HepG2 (cell line): ENCODE results near the gene GAS2L1. TPM values are rescaled to one million over a fixed set of nuclear protein-coding genes. Genes with fewer than 3 reads are reported as not detected.

Source experiments
- ATAC-seq: fragments of 200-7000 bp; cut with Tn5 transposase; 3 replicates; pipeline ENCODE4 v1.9.1; 2020; ENCODE audit warnings: mild to moderate bottlenecking, moderate library complexity
- BruUV-seq: library from RNA; stranded (reverse); fragments of 400-500 nt; replicated peaks from 2 replicates; lab custom pipeline; 2021; lab: Mats Ljungman, UMichigan
- CTCF ChIA-PET: fragments of 300-600 bp; formaldehyde crosslinking; extraction: SDS; loops from one replicate; lab custom pipeline; 2021; ENCODE audit warnings: low total read pairs, inconsistent platforms, low intra/inter-chr PET ratio; lab: Yijun Ruan, JAX
- POLR2A ChIA-PET: fragments of 350-600 bp; sonication (Branson Sonifier 250); formaldehyde crosslinking; loops from one replicate; lab custom pipeline; 2020; ENCODE audit warnings: antibody characterized with exemption, inconsistent platforms; lab: Yijun Ruan, JAX
- DNase-seq: peaks from one replicate; pipeline ENCODE4 v3.0.0-alpha.2; 2015; ENCODE audit warnings: low spot score
- FAIRE-seq: peaks from 3 replicates; lab custom pipeline; 2011; peaks lifted over from hg19 to GRCh38; lab: Jason Lieb, UNC
- H2AFZ ChIP-seq: one replicate; pipeline ENCODE4 v1.6.1; 2011; ENCODE audit warnings: low read length, inconsistent platforms
- H3K27ac ChIP-seq: fragments of 300-600 bp; 3 replicates; pipeline ENCODE4 v1.8.0; 2011; ENCODE audit warnings: mixed run types, mild to moderate bottlenecking, mixed read lengths, low read length, inconsistent platforms; ENCODE audit not compliant: insufficient read depth; ENCODE audit errors: extremely low read length
- H3K27me3 ChIP-seq, 2 experiments: fragments of 200-600 bp in 1 of 2; 2 replicates in 1 of 2; 3 replicates in 1 of 2; pipeline versions ENCODE4 v1.6.0 to v1.8.0; 2011; ENCODE audit warnings: low read length in 2 of 2, mild to moderate bottlenecking in 2 of 2, moderate library complexity in 2 of 2, inconsistent platforms in 1 of 2; ENCODE audit not compliant: insufficient read depth in 2 of 2, control insufficient read depth in 1 of 2
- H3K36me3 ChIP-seq, 2 experiments: fragments of 200-600 bp in 1 of 2; replicated peaks in 1 of 2; 2 replicates in 1 of 2; 3 replicates in 1 of 2; pipeline versions ENCODE4 v1.5.1 to v1.8.0; 2011; ENCODE audit warnings: low read length in 2 of 2, inconsistent platforms in 1 of 2; ENCODE audit not compliant: insufficient read depth in 2 of 2, control insufficient read depth in 1 of 2
- H3K4me1 ChIP-seq: 2 replicates; pipeline ENCODE4 v1.5.1; 2012; ENCODE audit warnings: low read length, inconsistent platforms; ENCODE audit not compliant: insufficient read depth
- H3K4me2 ChIP-seq: 2 replicates; pipeline ENCODE4 v1.6.0; 2011; ENCODE audit warnings: low read depth, low read length, inconsistent platforms
- H3K4me3 ChIP-seq, 3 experiments: fragments of 200-600 bp in 1 of 3; sonication (generic), shearing (Covaris generic) in 1 of 3; replicated peaks in 1 of 3; 2 replicates each; pipeline ENCODE4 v1.5.1; 2011 to 2016; ENCODE audit warnings: low read length in 3 of 3, inconsistent platforms in 2 of 3, low read depth in 2 of 3, mild to moderate bottlenecking in 2 of 3, control low read depth in 1 of 3, mixed read lengths in 1 of 3; ENCODE audit not compliant: insufficient read depth in 1 of 3
- H3K79me2 ChIP-seq: one replicate; pipeline ENCODE4 v1.6.1; 2011; ENCODE audit warnings: low read length, inconsistent platforms; ENCODE audit not compliant: insufficient read depth
- H3K9ac ChIP-seq: 2 replicates; pipeline ENCODE4 v1.6.0; 2011; ENCODE audit warnings: mild to moderate bottlenecking, low read depth, low read length, inconsistent platforms; ENCODE audit not compliant: insufficient read depth
- H3K9me3 ChIP-seq: 2 replicates; pipeline ENCODE4 v1.5.1; 2012; ENCODE audit warnings: mild to moderate bottlenecking, low read length
- H4K20me1 ChIP-seq: 2 replicates; pipeline ENCODE4 v1.6.0; 2011; ENCODE audit warnings: inconsistent platforms, mild to moderate bottlenecking, low read length, moderate library complexity; ENCODE audit not compliant: insufficient read depth
- BHLHE40 ChIP-seq: IDR thresholded peaks from 2 replicates; pipeline ENCODE4 v1.6.1; 2011; ENCODE audit warnings: low read length, improper control_type of control experiment
- HDAC1 ChIP-seq: sonication (generic); formaldehyde crosslinking; IDR thresholded peaks from 2 replicates; pipeline ENCODE4 v1.5.1; 2020; ENCODE audit warnings: mild to moderate bottlenecking, missing genetic modification reagents
- JUNB ChIP-seq: sonication (generic); formaldehyde crosslinking; IDR thresholded peaks from 2 replicates; pipeline ENCODE4 v1.8.0; 2022; ENCODE audit warnings: missing genetic modification reagents, mild to moderate bottlenecking, borderline replicate concordance
- PRMT3 ChIP-seq: sonication (generic); formaldehyde crosslinking; IDR thresholded peaks from 2 replicates; pipeline ENCODE4 v1.8.1; 2022; ENCODE audit warnings: low read depth, mild to moderate bottlenecking, moderate library complexity, missing genetic modification reagents, borderline replicate concordance
- RBM39 ChIP-seq: fragments of 200-400 bp; formaldehyde crosslinking; IDR thresholded peaks from one replicate; pipeline ENCODE4 v1.6.1; 2018; ENCODE audit warnings: antibody characterized with exemption, mild to moderate bottlenecking, low read depth, low read length; ENCODE audit not compliant: poor library complexity, severe bottlenecking
- RFX3 ChIP-seq: IDR thresholded peaks from 2 replicates; pipeline ENCODE4 v1.6.1; 2016; ENCODE audit warnings: missing biosample characterization, missing genetic modification reagents
- SIN3B ChIP-seq: fragments of 150-350 bp; IDR thresholded peaks from 2 replicates; pipeline ENCODE4 v1.6.1; 2014; ENCODE audit warnings: low read length
- TEAD3 ChIP-seq: optimal IDR thresholded peaks from 2 replicates; pipeline ENCODE3; 2016; ENCODE audit warnings: borderline replicate concordance
- ZMYM4 ChIP-seq: sonication (generic); formaldehyde crosslinking; IDR thresholded peaks from 2 replicates; pipeline ENCODE4 v1.8.1; 2023; ENCODE audit warnings: mild to moderate bottlenecking, missing genetic modification reagents
- ZNF256 ChIP-seq: sonication (generic); formaldehyde crosslinking; conservative IDR thresholded peaks from 2 replicates; pipeline ENCODE4 v1.4.0; 2020; ENCODE audit warnings: missing genetic modification reagents
- ZNF549 ChIP-seq: sonication (generic); formaldehyde crosslinking; IDR thresholded peaks from 2 replicates; pipeline ENCODE4 v1.5.0; 2020; ENCODE audit warnings: missing genetic modification reagents
- ZNF724P ChIP-seq: sonication (generic); formaldehyde crosslinking; IDR thresholded peaks from 2 replicates; pipeline ENCODE4 v1.8.0; 2022; ENCODE audit warnings: missing genetic modification reagents, borderline replicate concordance
- whole genome bisulfite sequencing: methylation state at CpG from one replicate; pipeline ENCODE4 v1.1.6; 2017; ENCODE audit warnings: low lambda C conversion rate; 5-methylcytosine and 5-hydroxymethylcytosine counted together
- in situ Hi-C: cut with HindIII; loops from 2 replicates; pipeline ENCODE4 v1.10.0; 2017; ENCODE audit warnings: low pct_unique_long_range_greater_than_20kb; ENCODE audit not compliant: extremely low pct_ligation_motif_present
- intact Hi-C: fragments of 100-400 bp; cut with micrococcal nuclease; formaldehyde crosslinking; loops from one replicate; pipeline ENCODE4 v1.10.0; 2022; ENCODE audit not compliant: unreplicated experiment
- polyA plus RNA-seq, 8 experiments: library from polyadenylated mRNA; depleted of rRNA in 3 of 8; stranded (reverse) in 7 of 8; unstranded in 1 of 8; fragments of >200 nt; fragmentation: Illumina TruSeq in 4 of 8; extraction: Trizol in 4 of 8; gene quantifications; 2 replicates each; pipeline versions ENCODE4 v1.2.1 to v1.2.3, GENCODE V29; 2011 to 2016; ENCODE audit warnings: low read depth in 4 of 8, missing spikeins in 1 of 8, mixed read lengths in 1 of 8; ENCODE audit not compliant: insufficient read depth in 1 of 8
- total RNA-seq, 5 experiments: library from RNA; depleted of rRNA; stranded (reverse); fragments of >200 nt; fragmentation: Illumina TruSeq; extraction: Trizol; gene quantifications; 2 replicates each; pipeline ENCODE4 v1.2.3, GENCODE V29; 2016; ENCODE audit warnings: low read depth in 1 of 5
- TF ChIP-seq, protein P1 (sequence below): sonication (generic); formaldehyde crosslinking; IDR thresholded peaks from 2 replicates; pipeline ENCODE4 v1.4.0; 2020; ENCODE audit warnings: mild to moderate bottlenecking, low read depth, missing genetic modification reagents

Gene GAS2L1
- total and polyA plus RNA-seq, 2 of the 13 experiments (the other 11 are each of a cell fraction or from before 2014, with no cell fraction given) = 1.8 to 3.3 TPM

DNA sequence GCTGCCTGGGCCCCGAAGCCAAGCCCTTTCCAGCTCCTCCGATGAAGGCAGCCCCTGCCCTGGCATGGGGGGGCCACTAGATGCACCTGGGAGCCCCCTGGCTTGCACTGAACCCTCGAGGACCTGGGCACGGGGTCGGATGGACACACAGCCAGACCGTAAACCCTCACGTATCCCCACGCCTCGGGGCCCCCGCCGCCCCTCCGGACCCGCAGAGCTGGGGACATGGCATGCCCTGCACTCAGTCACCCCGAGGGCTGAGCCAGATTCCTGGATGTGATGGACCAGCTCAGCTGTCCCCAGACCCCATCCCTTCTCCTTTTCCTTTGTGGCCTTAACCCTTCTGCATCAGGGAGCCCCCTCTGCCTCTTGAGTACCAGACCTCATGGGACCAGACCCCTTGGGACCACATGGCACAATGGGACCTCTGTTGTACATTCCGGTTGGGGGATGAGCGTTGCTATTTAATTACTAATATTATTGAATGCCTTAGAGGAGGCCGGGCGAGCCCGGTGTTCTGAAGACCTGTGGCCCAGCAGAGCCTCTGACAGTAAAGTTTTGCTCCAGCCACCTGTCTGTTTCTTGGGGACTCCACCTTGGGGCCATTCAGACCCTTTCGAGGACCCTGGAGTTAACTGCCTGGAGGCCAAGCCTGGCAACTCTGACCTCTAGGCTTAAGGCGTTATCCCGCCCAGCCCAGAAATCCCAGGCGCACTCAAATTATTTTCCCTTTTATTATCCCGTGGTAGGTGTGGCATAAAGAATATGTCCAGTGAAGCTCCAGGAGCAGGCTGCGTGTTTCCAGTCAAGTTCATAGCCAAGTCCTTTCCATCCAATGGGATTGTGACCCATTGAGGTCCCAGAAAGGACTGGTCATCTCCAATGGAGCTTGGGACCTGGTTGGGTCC lies 6.0 kb downstream of the GAS2L1 start:
- no peaks in the 10 kb centered on the region; the same call in 1 of the 2 replicates for H4K20me1 ChIP-seq
- H3K27ac ChIP-seq = no peak overlapping the region
- H3K4me2 ChIP-seq = no peak overlapping the region
- DNase-seq = no peak
- no peak overlapping the region for H3K4me3 ChIP-seq
- CTCF ChIA-PET = no interaction called here
- no peak for TF ChIP-seq JUNB (CRISPR knock-in tag)
- TF ChIP-seq TEAD3 (CRISPR knock-in tag) = no peak
- no peak for TF ChIP-seq RBM39
- TF ChIP-seq, protein P1, sequence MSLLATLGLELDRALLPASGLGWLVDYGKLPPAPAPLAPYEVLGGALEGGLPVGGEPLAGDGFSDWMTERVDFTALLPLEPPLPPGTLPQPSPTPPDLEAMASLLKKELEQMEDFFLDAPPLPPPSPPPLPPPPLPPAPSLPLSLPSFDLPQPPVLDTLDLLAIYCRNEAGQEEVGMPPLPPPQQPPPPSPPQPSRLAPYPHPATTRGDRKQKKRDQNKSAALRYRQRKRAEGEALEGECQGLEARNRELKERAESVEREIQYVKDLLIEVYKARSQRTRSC (CRISPR knock-in tag) = no peak
- no peak for TF ChIP-seq ZMYM4
- TF ChIP-seq RFX3 (CRISPR knock-in tag) = no peak
- TF ChIP-seq SIN3B = no peak
- no peak for TF ChIP-seq ZNF724P (CRISPR knock-in tag)
- TF ChIP-seq ZNF256 (CRISPR knock-in tag) = no peak
- TF ChIP-seq HDAC1 = no peak
- no peak for TF ChIP-seq BHLHE40
- TF ChIP-seq ZNF549 (CRISPR knock-in tag) = no peak
- TF ChIP-seq PRMT3 (CRISPR knock-in tag) = no peak
- H3K9me3 ChIP-seq = no peaks in the 10 kb centered on the region
- H2AFZ ChIP-seq = no peak overlapping the region
- in situ Hi-C loops (no loop called here), intact Hi-C loops (no loop called here)
- no peaks in the 10 kb centered on the region for H3K79me2 ChIP-seq
- BruUV-seq = no TSS peak
- H3K4me1 ChIP-seq = peaks cover 55% of the 10 kb centered on the region
- WGBS = 88% methylated on average over 15 of the region's 25 CpGs
- POLR2A ChIA-PET = no interaction called here
- peaks cover 7 to 41% of the 10 kb centered on the region in 2 experiments for H3K27me3 ChIP-seq
- H3K36me3 ChIP-seq = no peaks in the 10 kb centered on the region
- H3K9ac ChIP-seq = no peak overlapping the region
- no peak for ATAC-seq
- FAIRE-seq = no peak
